H1 (cell line): ENCODE data around the gene HNF1B. TPM values are rescaled to one million over a fixed set of nuclear protein-coding genes. Genes with fewer than 3 reads are reported as not detected.

Experiments used
- CTCF ChIA-PET: fragments of 300-600 bp; sonication (Branson Sonifier 250); formaldehyde crosslinking; loops from one replicate; lab custom pipeline; 2021; ENCODE audit not compliant: partially characterized antibody; lab: Charles Lee
- POLR2A ChIA-PET: fragments of 300-600 bp; sonication (Branson Sonifier 250); formaldehyde crosslinking; loops from one replicate; lab custom pipeline; 2021; ENCODE audit warnings: inconsistent platforms; ENCODE audit not compliant: partially characterized antibody; lab: Charles Lee
- DNase-seq, 2 experiments: peaks; one replicate each; pipeline versions ENCODE4 v3.0.0 to v3.0.0-alpha.2; 2010 to 2022; ENCODE audit warnings: low spot score in 2 of 2, low read depth in 1 of 2, mixed read lengths in 1 of 2
- FAIRE-seq: peaks from 2 replicates; lab custom pipeline; 2011; peaks lifted over from hg19 to GRCh38; lab: Jason Lieb, UNC
- H2AFZ ChIP-seq: 2 replicates; pipeline ENCODE4 v1.8.1; 2012; ENCODE audit warnings: low read length, inconsistent platforms
- H2AK5ac ChIP-seq: 2 replicates; pipeline ENCODE4 v1.6.1; 2013; ENCODE audit warnings: low read depth, low read length
- H2BK120ac ChIP-seq: replicated peaks from 2 replicates; pipeline ENCODE3; 2013; ENCODE audit warnings: low read depth, low read length, inconsistent platforms
- H2BK12ac ChIP-seq: 2 replicates; pipeline ENCODE4 v1.6.1; 2013; ENCODE audit warnings: low read depth, low read length
- H2BK15ac ChIP-seq: 2 replicates; pipeline ENCODE4 v1.6.1; 2013; ENCODE audit warnings: low read length
- H2BK20ac ChIP-seq: 2 replicates; pipeline ENCODE4 v1.6.1; 2013; ENCODE audit warnings: low read length
- H2BK5ac ChIP-seq: 2 replicates; pipeline ENCODE4 v1.6.1; 2013; ENCODE audit warnings: low read depth, low read length
- H3K14ac ChIP-seq: 2 replicates; pipeline ENCODE4 v1.6.1; 2013; ENCODE audit warnings: inconsistent platforms; ENCODE audit not compliant: insufficient read length
- H3K18ac ChIP-seq: 2 replicates; pipeline ENCODE4 v1.6.1; 2013; ENCODE audit warnings: low read length; ENCODE audit errors: extremely low read depth
- H3K23ac ChIP-seq: 2 replicates; pipeline ENCODE4 v1.6.1; 2013; ENCODE audit warnings: inconsistent platforms; ENCODE audit not compliant: insufficient read length
- H3K23me2 ChIP-seq: 2 replicates; pipeline ENCODE4 v1.6.1; 2013; ENCODE audit warnings: low read depth, low read length
- H3K27ac ChIP-seq: 2 replicates; pipeline ENCODE4 v1.6.1; 2011; ENCODE audit warnings: low read depth, low read length, inconsistent platforms
- H3K27me3 ChIP-seq, 4 experiments: replicated peaks in 1 of 4; 1 replicate in 1 of 4; 2 replicates in 3 of 4; pipeline versions ENCODE4 v1.6.1 to v1.8.1; 2011 to 2013; ENCODE audit warnings: low read length in 3 of 4, mild to moderate bottlenecking in 3 of 4, inconsistent platforms in 2 of 4, mixed read lengths in 2 of 4, moderate library complexity in 1 of 4; ENCODE audit not compliant: control insufficient read depth in 3 of 4, insufficient read depth in 3 of 4; ENCODE audit errors: extremely low read depth in 1 of 4
- H3K36me3 ChIP-seq, 4 experiments: 2 replicates each; pipeline versions ENCODE4 v1.6.1 to v1.8.1; 2011 to 2013; ENCODE audit warnings: mild to moderate bottlenecking in 4 of 4, low read length in 3 of 4, moderate library complexity in 2 of 4, control low read depth in 1 of 4, inconsistent platforms in 1 of 4; ENCODE audit not compliant: insufficient read depth in 4 of 4, control insufficient read depth in 2 of 4
- H3K4ac ChIP-seq: replicated peaks from 2 replicates; pipeline ENCODE3; 2013; ENCODE audit warnings: low read length, low read depth, mixed read lengths, inconsistent platforms; ENCODE audit not compliant: insufficient read length
- H3K4me1 ChIP-seq, 4 experiments: replicated peaks in 1 of 4; 1 replicate in 1 of 4; 2 replicates in 3 of 4; pipeline versions ENCODE4 v1.6.1 to v1.8.1; 2011 to 2013; ENCODE audit warnings: low read length in 3 of 4, inconsistent platforms in 2 of 4, mixed read lengths in 1 of 4; ENCODE audit not compliant: insufficient read depth in 4 of 4, control insufficient read depth in 3 of 4
- H3K4me2 ChIP-seq, 2 experiments: 2 replicates each; pipeline versions ENCODE4 v1.6.1 to v1.8.1; 2011 to 2013; ENCODE audit warnings: low read depth in 2 of 2, low read length in 2 of 2, control low read depth in 1 of 2, inconsistent platforms in 1 of 2, mild to moderate bottlenecking in 1 of 2; ENCODE audit not compliant: insufficient read depth in 1 of 2
- H3K4me3 ChIP-seq, 4 experiments: fragments of 200-600, 300-600 bp in 1 of 4; sonication (generic), shearing (Covaris generic), sonication (Bioruptor Twin) in 1 of 4; 2 replicates each; pipeline versions ENCODE4 v1.5.1 to v1.8.1; 2011 to 2016; ENCODE audit warnings: low read length in 4 of 4, low read depth in 3 of 4, control low read depth in 2 of 4, inconsistent platforms in 2 of 4, mild to moderate bottlenecking in 2 of 4, mixed read lengths in 1 of 4, moderate library complexity in 1 of 4; ENCODE audit not compliant: insufficient read depth in 2 of 4; ENCODE audit errors: extremely low read depth in 1 of 4
- H3K56ac ChIP-seq: replicated peaks from 2 replicates; pipeline ENCODE3; 2013; ENCODE audit warnings: low read depth, mild to moderate bottlenecking, mixed read lengths, low read length, inconsistent platforms; ENCODE audit not compliant: insufficient read length
- H3K79me1 ChIP-seq: 2 replicates; pipeline ENCODE4 v1.6.1; 2013; ENCODE audit warnings: low read depth, low read length, control low read depth
- H3K79me2 ChIP-seq, 2 experiments: 2 replicates each; pipeline versions ENCODE4 v1.6.1 to v1.8.1; 2012 to 2013; ENCODE audit warnings: low read length in 2 of 2, mild to moderate bottlenecking in 2 of 2, inconsistent platforms in 1 of 2; ENCODE audit not compliant: insufficient read depth in 2 of 2, control insufficient read depth in 1 of 2
- H3K9ac ChIP-seq, 4 experiments: replicated peaks in 1 of 4; 1 replicate in 1 of 4; 2 replicates in 3 of 4; pipeline versions ENCODE4 v1.6.1 to v1.8.1; 2011 to 2013; ENCODE audit warnings: low read depth in 3 of 4, low read length in 3 of 4, control low read depth in 2 of 4, mild to moderate bottlenecking in 2 of 4, moderate library complexity in 2 of 4, inconsistent platforms in 1 of 4; ENCODE audit errors: extremely low read depth in 1 of 4
- H3K9me3 ChIP-seq, 2 experiments: 2 replicates each; pipeline versions ENCODE4 v1.6.1 to v1.8.1; 2012 to 2013; ENCODE audit warnings: mild to moderate bottlenecking in 2 of 2, moderate library complexity in 2 of 2, control low read depth in 1 of 2, inconsistent platforms in 1 of 2, low read depth in 1 of 2, low read length in 1 of 2, mixed read lengths in 1 of 2; ENCODE audit not compliant: insufficient read depth in 2 of 2
- H4K20me1 ChIP-seq, 2 experiments: replicated peaks in 1 of 2; 2 replicates each; pipeline versions ENCODE3 to v1.8.1; 2011 to 2013; ENCODE audit warnings: inconsistent platforms in 2 of 2, low read length in 2 of 2, mild to moderate bottlenecking in 1 of 2; ENCODE audit not compliant: insufficient read depth in 2 of 2, control insufficient read depth in 1 of 2
- H4K5ac ChIP-seq: 2 replicates; pipeline ENCODE4 v1.6.1; 2013; ENCODE audit warnings: low read length, low read depth, mixed read lengths, inconsistent platforms; ENCODE audit not compliant: insufficient read length
- H4K8ac ChIP-seq: 2 replicates; pipeline ENCODE4 v1.8.0; 2013; ENCODE audit warnings: mild to moderate bottlenecking, moderate library complexity, low read length, inconsistent platforms; ENCODE audit not compliant: insufficient read depth; ENCODE audit errors: extremely low read depth
- H4K91ac ChIP-seq: replicated peaks from 2 replicates; pipeline ENCODE3; 2013; ENCODE audit warnings: low read length, mixed read lengths, inconsistent platforms; ENCODE audit not compliant: insufficient read length
- BACH1 ChIP-seq: IDR thresholded peaks from 2 replicates; pipeline ENCODE4 v1.6.1; 2012; ENCODE audit warnings: low read length, improper control_type of control experiment
- CTBP2 ChIP-seq: IDR thresholded peaks from 2 replicates; pipeline ENCODE4 v1.7.0; 2011; ENCODE audit warnings: borderline replicate concordance, mild to moderate bottlenecking, moderate library complexity, mixed read lengths, low read length; ENCODE audit not compliant: insufficient read depth, insufficient read length
- MAFK ChIP-seq: IDR thresholded peaks from 2 replicates; pipeline ENCODE4 v1.6.1; 2012; ENCODE audit warnings: low read depth, mild to moderate bottlenecking, improper control_type of control experiment, low read length
- SIRT6 ChIP-seq: IDR thresholded peaks from one replicate; pipeline ENCODE4 v1.7.1; 2012; ENCODE audit warnings: low read length, inconsistent platforms
- SP4 ChIP-seq: IDR thresholded peaks from 2 replicates; pipeline ENCODE4 v1.6.1; 2012; ENCODE audit warnings: low read length, inconsistent platforms
- SUZ12 ChIP-seq: fragments of 200-600 bp; sonication (generic); IDR thresholded peaks from 2 replicates; pipeline ENCODE4 v1.6.1; 2012; ENCODE audit warnings: mild to moderate bottlenecking, inconsistent platforms, low read length, moderate library complexity, mixed read lengths
- ZNF274 ChIP-seq: IDR thresholded peaks from 2 replicates; pipeline ENCODE4 v1.7.0; 2012; ENCODE audit warnings: low read length, borderline replicate concordance; ENCODE audit errors: extremely low read depth
- polyA plus RNA-seq, 7 experiments: library from polyadenylated mRNA; depleted of rRNA in 3 of 7; stranded (reverse) in 5 of 7; unstranded in 2 of 7; fragments of >200 nt in 5 of 7; fragments of 200-250 nt in 2 of 7; gene quantifications; 1 replicate in 5 of 7; 2 replicates in 1 of 7; 4 replicates in 1 of 7; pipeline versions ENCODE4 v1.2.1 to v1.2.3, GENCODE V29; 2011 to 2013; ENCODE audit warnings: missing spikeins in 2 of 7, mixed read lengths in 2 of 7
- total RNA-seq: library from RNA; stranded (reverse); fragmentation: NEBNext Ultra II Directional; extraction: Animal tissue kit (Norgen Biotek cat#: 25700); gene quantifications from 2 replicates; pipeline ENCODE4 v1.2.1, GENCODE V29; 2021

The HNF1B gene
- total and polyA plus RNA-seq, 2 of the 8 experiments (the other 6 are each of a cell fraction or from before 2014, with no cell fraction given) = 0.13 to 0.30 TPM

DNA sequence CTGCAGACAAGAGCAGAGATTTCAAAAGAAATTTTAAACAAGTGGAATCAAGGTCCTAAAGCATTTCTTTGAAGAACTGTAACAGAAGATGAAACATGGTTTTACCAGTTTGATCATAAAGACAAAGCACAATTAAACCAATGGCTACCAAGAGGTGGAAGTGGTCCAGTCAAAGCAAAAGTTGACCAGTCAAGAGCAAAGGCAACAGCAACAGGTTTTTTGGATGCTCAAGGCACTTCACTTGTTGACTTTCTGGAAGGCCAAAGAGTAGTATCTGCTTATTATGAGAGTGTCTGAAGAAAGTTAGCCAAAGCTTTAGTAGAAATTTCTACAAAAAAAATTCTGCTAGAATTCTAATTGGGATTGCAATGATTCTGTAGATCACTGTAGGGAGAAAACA is 106.9 kb downstream of the HNF1B start:
- FAIRE-seq (no peak), DNase-seq (no peak)
- no peak overlapping the region for H3K9ac ChIP-seq
- H3K4ac ChIP-seq = no peak overlapping the region
- H2BK20ac ChIP-seq = no peak overlapping the region
- H3K4me3 ChIP-seq = no peak overlapping the region
- no peaks in the 10 kb centered on the region for H3K23me2 ChIP-seq
- no peak overlapping the region for H2AFZ ChIP-seq
- no peak overlapping the region for H3K4me2 ChIP-seq
- H2BK15ac ChIP-seq = no peak overlapping the region
- H4K5ac ChIP-seq = no peak overlapping the region
- H2AK5ac ChIP-seq = no peak overlapping the region
- H3K27ac ChIP-seq = no peak overlapping the region
- no peaks in the 10 kb centered on the region for H4K20me1 ChIP-seq
- ChIA-PET POLR2A (interaction anchor here (1.5 kb wide), 1 partner anchor 29 kb away, joined by 5 read pairs; the partner anchor contains the start of gene SYNRG), CTCF (interaction anchor here (1.6 kb wide), 1 partner anchor 28 kb away, joined by 4 read pairs; the partner anchor contains the start of gene SYNRG)
- H3K18ac ChIP-seq = no peak overlapping the region
- H3K79me1 ChIP-seq = no peaks in the 10 kb centered on the region
- H3K4me1 ChIP-seq = peaks cover 0 to 3% (median under 1%) of the 10 kb centered on the region in 4 experiments; a peak in 1 of 7 replicates
- no peaks in the 10 kb centered on the region for H3K9me3 ChIP-seq
- peaks cover 4 to 55% of the 10 kb centered on the region in 2 experiments for H3K79me2 ChIP-seq
- no peak overlapping the region for H4K8ac ChIP-seq
- no peak overlapping the region for H3K56ac ChIP-seq
- TF ChIP-seq SUZ12 (no peak), ZNF274 (no peak), SP4 (no peak), BACH1 (no peak), CTBP2 (no peak), MAFK (no peak), SIRT6 (no peak)
- H3K14ac ChIP-seq = no peak overlapping the region
- no peaks in the 10 kb centered on the region for H3K27me3 ChIP-seq
- no peak overlapping the region for H2BK120ac ChIP-seq
- H3K36me3 ChIP-seq = peaks cover 3 to 14% (median 8%) of the 10 kb centered on the region in 4 experiments; a peak in 4 of 8 replicates
- no peak overlapping the region for H4K91ac ChIP-seq
- no peak overlapping the region for H2BK12ac ChIP-seq
- H2BK5ac ChIP-seq = no peak overlapping the region
- H3K23ac ChIP-seq = no peak overlapping the region
